GM18508 (cell line): ENCODE results near the gene DTYMK.

ENCODE experiments used
- ATAC-seq: cut with Tn5 transposase; IDR thresholded peaks from one replicate; pipeline ENCODE4 v1.9.1; 2021; ENCODE audit warnings: moderate number of reproducible peaks; ENCODE audit not compliant: insufficient read depth, unreplicated experiment

Gene DTYMK

DNA sequence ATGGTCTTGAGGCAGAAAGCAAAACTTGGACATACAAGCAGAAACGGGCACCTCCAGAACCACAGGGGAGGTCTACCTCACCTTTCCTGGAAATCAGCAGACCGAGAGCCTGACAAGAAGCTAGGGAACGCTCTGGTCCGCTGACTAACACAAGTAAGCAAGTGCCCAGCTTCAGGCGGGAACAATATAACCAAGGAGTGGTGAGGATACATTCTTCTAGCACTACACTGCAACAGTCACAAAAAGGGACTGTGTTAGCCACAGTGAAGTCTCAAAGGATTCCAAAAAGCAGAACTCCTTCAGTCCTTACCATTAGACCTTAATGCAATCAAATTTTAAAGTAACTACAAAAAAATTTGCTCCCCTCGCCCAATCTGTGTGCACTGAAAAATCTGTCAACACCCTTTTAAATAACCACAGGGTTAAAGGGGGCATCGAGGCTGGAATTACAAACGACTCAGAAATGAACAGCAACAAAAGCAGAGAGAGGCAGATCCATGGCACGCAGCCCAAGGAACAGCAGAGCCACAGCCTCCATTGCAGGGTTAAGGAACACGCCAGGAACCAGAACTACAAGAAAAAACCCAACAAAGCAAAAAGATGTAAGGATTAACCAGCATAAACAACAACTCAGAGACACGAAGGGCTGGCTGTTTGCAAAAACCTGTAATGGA is 56.7 kb downstream of the DTYMK start:
- ATAC-seq = no peak

DNA sequence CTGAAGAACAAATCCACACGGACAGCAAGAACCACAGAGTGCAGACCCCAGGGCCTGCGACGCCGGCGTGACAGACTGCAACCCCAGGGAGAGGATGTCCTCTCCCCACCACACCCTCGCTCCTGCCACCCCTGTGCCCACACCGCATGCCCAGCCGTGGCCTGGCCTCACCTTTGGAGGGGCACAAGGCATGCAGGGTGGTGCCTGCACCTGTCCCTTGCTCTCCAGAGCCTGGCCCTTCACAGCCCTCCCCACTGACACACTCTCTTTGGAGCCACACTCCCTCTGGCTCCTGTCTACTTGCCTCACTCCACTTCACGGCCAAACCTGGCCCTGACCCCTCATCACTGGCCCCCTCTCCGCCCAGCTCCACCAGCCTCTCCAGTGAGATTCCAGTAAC is 58.9 kb downstream of the DTYMK start:
- no peak for ATAC-seq
